ENCODE measurements around the gene DCST1.

DNA sequence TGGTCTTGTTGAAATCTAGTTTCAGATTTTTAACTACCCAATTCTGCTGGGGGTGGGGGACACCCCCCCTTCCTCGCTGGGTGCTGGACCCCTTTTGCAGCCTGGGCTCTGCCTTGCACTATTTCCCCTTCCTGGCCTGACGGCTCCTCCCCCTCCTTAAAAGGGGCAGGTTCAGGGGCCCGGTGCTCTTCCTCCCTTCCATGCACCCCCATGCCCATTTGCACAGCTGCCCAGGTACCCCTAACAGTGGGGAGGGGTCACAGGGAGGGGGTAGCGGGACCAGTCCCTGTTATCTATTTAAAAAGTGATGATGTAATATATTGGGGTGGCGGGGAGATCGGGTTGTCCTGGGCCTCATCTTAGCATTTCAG lies 15.7 kb upstream of the DCST1 start:
- TF ChIP-seq ZNF384 (IDR thresholded peaks at IDR 0.05) = no peak
- TF ChIP-seq ELF4 (IDR thresholded peaks at IDR 0.05) = no peak

Data from HEK293T (cell line).